Measurements from ENCODE around the gene ZDHHC14. TPM values are rescaled to one million over a fixed set of nuclear protein-coding genes. Genes with fewer than 3 reads are reported as not detected.

Gene ZDHHC14
- total RNA-seq, 2 experiments from 2014 or later: 1.3 to 1.6 TPM

- no peaks in the 10 kb centered on the region for H3K27me3 ChIP-seq (ENCODE audit: control insufficient read depth in 1 of 2, insufficient read depth in 2 of 2, low read length in 2 of 2)
These were observed 167.9 kb downstream of the ZDHHC14 start for GRCh38 chr6:157548635-157549467.

GRCh38 chr6:157549468-157549745 lies 168.4 kb downstream of the ZDHHC14 start:
- CTCF ChIA-PET: no interaction called here
- Mint-ChIP-seq H3K36me3 (ENCODE audit: low read depth) (no peaks in the 10 kb centered on the region), H3K4me1 (ENCODE audit: low read depth) (peaks cover 24% of the 10 kb centered on the region), H3K27me3 (peaks cover 4% of the 10 kb centered on the region), H3K4me3 (no peak overlapping the region), H3K9me3 (peaks cover 2% of the 10 kb centered on the region), H3K27ac (no peak overlapping the region)
- Histone ChIP-seq H3K4me1 (ENCODE audit: insufficient read depth, low read length) (peaks cover 28% of the 10 kb centered on the region), H3K27ac (ENCODE audit: low read depth in 1 of 2, low read length in 2 of 2) (no peak overlapping the region), H3K36me3 (ENCODE audit: insufficient read depth, low read length) (no peaks in the 10 kb centered on the region), H3K4me3 (ENCODE audit: low read length) (no peak overlapping the region), H3K9me3 (ENCODE audit: control insufficient read depth in 1 of 2, insufficient read depth in 1 of 2, low read length in 2 of 2) (peaks cover 0 to 1% of the 10 kb centered on the region in 2 experiments), H3K27me3 (ENCODE audit: control insufficient read depth in 1 of 2, insufficient read depth in 2 of 2, low read length in 2 of 2) (no peaks in the 10 kb centered on the region)
- intact Hi-C loops (cut with DNase I, micrococcal nuclease): no loop called here
- POLR2A ChIA-PET: interaction anchor here (1.2 to 1.6 kb wide), 2 partner anchors 14 to 20 kb away, joined by 3 to 6 read pairs; no protein-coding TSS in a partner anchor
- no peak for DNase-seq
- ATAC-seq (ENCODE audit: poor library complexity): no peak
- no peak for TF ChIP-seq CTCF (IDR thresholded peaks at IDR 0.05)

More at GRCh38 chr6:157548635-157549467, 167.9 kb downstream of the ZDHHC14 start:
- ATAC-seq (ENCODE audit: poor library complexity) (no peak), DNase-seq (peak in 3 of 14 experiments; percentile 9 to 47 (median 42))
- Histone ChIP-seq H3K4me3 (ENCODE audit: low read length) (no peak overlapping the region), H3K27ac (ENCODE audit: low read depth in 1 of 2, low read length in 2 of 2) (no peak overlapping the region), H3K4me1 (ENCODE audit: insufficient read depth, low read length) (peaks cover 28% of the 10 kb centered on the region), H3K36me3 (ENCODE audit: insufficient read depth, low read length) (no peaks in the 10 kb centered on the region), H3K9me3 (ENCODE audit: control insufficient read depth in 1 of 2, insufficient read depth in 1 of 2, low read length in 2 of 2) (peaks cover 0 to 4% of the 10 kb centered on the region in 2 experiments)
- POLR2A ChIA-PET: interaction anchor here (1.2 to 1.6 kb wide), 2 partner anchors 14 to 21 kb away, joined by 3 to 6 read pairs; no protein-coding TSS in a partner anchor
- Mint-ChIP-seq H3K4me1 (ENCODE audit: low read depth) (peaks cover 24% of the 10 kb centered on the region), H3K4me3 (no peak overlapping the region), H3K27me3 (peaks cover 4% of the 10 kb centered on the region), H3K36me3 (ENCODE audit: low read depth) (no peaks in the 10 kb centered on the region), H3K27ac (no peak overlapping the region), H3K9me3 (peaks cover 2% of the 10 kb centered on the region)
- CTCF ChIA-PET: no interaction called here
- intact Hi-C loops (cut with DNase I, micrococcal nuclease): no loop called here
- no peak for TF ChIP-seq CTCF (IDR thresholded peaks at IDR 0.05)

- no peaks in the 10 kb centered on the region for H3K9me3 ChIP-seq (ENCODE audit: control insufficient read depth in 1 of 2, insufficient read depth in 1 of 2, low read length in 2 of 2)
- Mint-ChIP-seq H3K27ac (peak overlapping the region; percentile 49), H3K4me3 (no peak overlapping the region), H3K9me3 (peaks cover 2% of the 10 kb centered on the region), H3K27me3 (peaks cover 4% of the 10 kb centered on the region), H3K36me3 (ENCODE audit: low read depth) (no peaks in the 10 kb centered on the region), H3K4me1 (ENCODE audit: low read depth) (peaks cover 24% of the 10 kb centered on the region)
- no peaks in the 10 kb centered on the region for H3K27me3 ChIP-seq (ENCODE audit: control insufficient read depth in 1 of 2, insufficient read depth in 2 of 2, low read length in 2 of 2)
- ATAC-seq (ENCODE audit: poor library complexity) (peak; percentile 43), DNase-seq (peak in 4 of 14 experiments; percentile 1 to 66 (median 56))
- TF ChIP-seq CTCF (IDR thresholded peaks at IDR 0.05): no peak
- H3K4me3 ChIP-seq (ENCODE audit: low read length): no peak overlapping the region
- ChIA-PET POLR2A (interaction anchor here (1.6 kb wide), 1 partner anchor 19 kb away, joined by 6 read pairs; no protein-coding TSS in a partner anchor), CTCF (no interaction called here)
- H3K4me1 ChIP-seq (ENCODE audit: insufficient read depth, low read length): peaks cover 28% of the 10 kb centered on the region
- no peaks in the 10 kb centered on the region for H3K36me3 ChIP-seq (ENCODE audit: insufficient read depth, low read length)
- intact Hi-C loops (cut with DNase I, micrococcal nuclease): no loop called here
- H3K27ac ChIP-seq (ENCODE audit: low read depth in 1 of 2, low read length in 2 of 2): peak overlapping the region in 1 of 2 donors; percentile 69
These were observed 169.4 kb downstream of the ZDHHC14 start for GRCh38 chr6:157550114-157550989.
